ENCODE results near the gene SLC9A1.
A peak's percentile ranks its signal among the peaks of the same experiment; 100 is the strongest.

The SLC9A1 gene

GRCh38 chr1:27152004-27152828 is 2.7 kb downstream of the SLC9A1 start:
- no peak for TF ChIP-seq CTCF (IDR thresholded peaks at IDR 0.05; ENCODE audit: borderline replicate concordance, insufficient read depth, low read depth, low read length)
- H3K4me3 ChIP-seq (ENCODE audit: low read depth, low read length): peak overlapping the region; percentile 5

GRCh38 chr1:27150641-27151040 is 4.3 kb downstream of the SLC9A1 start:
- TF ChIP-seq CTCF (IDR thresholded peaks at IDR 0.05; ENCODE audit: borderline replicate concordance, insufficient read depth, low read depth, low read length): no peak
- no peak overlapping the region for H3K4me3 ChIP-seq (ENCODE audit: low read depth, low read length)

GRCh38 chr1:27150183-27150582 is 4.7 kb downstream of the SLC9A1 start:
- no peak overlapping the region for H3K4me3 ChIP-seq (ENCODE audit: low read depth, low read length)
- no peak for TF ChIP-seq CTCF (IDR thresholded peaks at IDR 0.05; ENCODE audit: borderline replicate concordance, insufficient read depth, low read depth, low read length)

GRCh38 chr1:27149762-27150113 is 5.2 kb downstream of the SLC9A1 start:
- no peak overlapping the region for H3K4me3 ChIP-seq (ENCODE audit: low read depth, low read length)

GRCh38 chr1:27149084-27149761 is 5.7 kb downstream of the SLC9A1 start:
- TF ChIP-seq CTCF (IDR thresholded peaks at IDR 0.05; ENCODE audit: borderline replicate concordance, insufficient read depth, low read depth, low read length): no peak
- no peak overlapping the region for H3K4me3 ChIP-seq (ENCODE audit: low read depth, low read length)

More at GRCh38 chr1:27149762-27150113, 5.2 kb downstream of the SLC9A1 start:
- no peak for TF ChIP-seq CTCF (IDR thresholded peaks at IDR 0.05; ENCODE audit: borderline replicate concordance, insufficient read depth, low read depth, low read length)

GRCh38 chr1:27148591-27148990 is 6.3 kb downstream of the SLC9A1 start:
- H3K4me3 ChIP-seq (ENCODE audit: low read depth, low read length): no peak overlapping the region
- no peak for TF ChIP-seq CTCF (IDR thresholded peaks at IDR 0.05; ENCODE audit: borderline replicate concordance, insufficient read depth, low read depth, low read length)
